AG08395 (cell line): ENCODE data around the gene CDO1.

Source experiments
- DNase-seq: peaks from one replicate; pipeline ENCODE4 v3.0.0; 2012; ENCODE audit warnings: mixed read lengths, low spot score

Gene CDO1

GRCh38 chr5:115785381-115786065, 30.9 kb downstream of the CDO1 start:
- DNase-seq: no peak

- no peak for DNase-seq
Observed at GRCh38 chr5:115778417-115778816, 38.0 kb downstream of the CDO1 start.

GRCh38 chr5:115776989-115777388, 39.5 kb downstream of the CDO1 start:
- DNase-seq: no peak

DNA sequence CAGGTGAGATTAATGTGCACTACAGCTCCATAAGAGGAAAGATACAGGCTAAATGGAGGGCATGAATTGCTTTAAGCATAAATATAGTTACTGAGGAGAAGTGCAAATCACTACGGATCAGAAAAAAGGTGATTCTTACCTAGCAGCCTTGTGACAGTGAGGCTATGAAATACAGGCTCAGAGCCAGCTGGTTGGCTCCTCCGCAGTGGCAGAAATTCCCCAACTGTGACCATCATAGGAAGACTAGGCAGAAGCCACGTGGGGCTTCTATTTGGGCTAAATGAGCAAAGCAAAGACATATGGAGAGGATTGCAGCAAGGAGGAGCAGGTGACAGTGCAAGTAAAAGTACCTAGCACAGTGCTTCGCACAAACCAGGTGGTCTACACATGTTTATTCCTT, 40.5 kb downstream of the CDO1 start:
- no peak for DNase-seq

DNA sequence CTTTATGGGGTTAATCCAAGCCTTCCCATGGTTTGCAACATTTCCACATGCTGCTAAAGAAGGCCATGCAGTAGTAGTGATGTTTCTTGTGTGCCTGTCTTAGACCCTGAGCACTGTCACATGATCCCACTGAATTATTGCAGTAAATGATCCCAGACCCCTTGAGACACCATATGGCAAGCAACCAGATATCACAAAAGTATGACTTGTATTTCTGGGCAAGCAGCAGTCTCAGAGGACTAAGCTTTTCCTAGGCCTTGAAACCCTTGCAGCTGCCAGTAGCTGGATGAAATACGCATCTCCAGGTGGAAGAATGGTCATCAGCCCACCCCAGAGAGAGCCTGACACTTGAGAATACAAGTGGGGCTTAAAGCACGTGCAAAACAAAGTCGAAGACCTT, 41.8 kb downstream of the CDO1 start:
- DNase-seq: no peak

- DNase-seq: no peak
Observed at GRCh38 chr5:115772731-115773475, 43.6 kb downstream of the CDO1 start.

DNA sequence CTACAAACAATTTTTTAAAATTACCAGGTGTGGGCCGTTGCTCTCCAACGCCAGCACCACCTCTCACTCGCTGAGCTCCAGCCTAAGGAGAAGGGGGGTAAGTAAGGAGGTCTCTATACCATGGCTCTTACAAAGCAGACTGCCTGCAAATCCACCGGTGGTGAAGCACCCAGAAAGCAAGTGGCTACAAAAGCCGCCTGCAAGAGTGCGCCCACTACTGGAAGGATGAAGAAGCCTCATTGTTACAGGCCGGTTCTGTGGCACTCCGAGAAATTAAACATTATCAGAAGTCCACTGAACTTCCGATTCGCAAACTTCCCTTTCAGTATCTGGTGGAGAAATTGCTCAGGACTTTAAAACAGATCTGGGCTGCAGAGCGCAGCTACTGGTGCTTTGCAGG, 46.0 kb downstream of the CDO1 start:
- no peak for DNase-seq

- DNase-seq: no peak
Observed at GRCh38 chr5:115767424-115767823, 49.0 kb downstream of the CDO1 start.

DNA sequence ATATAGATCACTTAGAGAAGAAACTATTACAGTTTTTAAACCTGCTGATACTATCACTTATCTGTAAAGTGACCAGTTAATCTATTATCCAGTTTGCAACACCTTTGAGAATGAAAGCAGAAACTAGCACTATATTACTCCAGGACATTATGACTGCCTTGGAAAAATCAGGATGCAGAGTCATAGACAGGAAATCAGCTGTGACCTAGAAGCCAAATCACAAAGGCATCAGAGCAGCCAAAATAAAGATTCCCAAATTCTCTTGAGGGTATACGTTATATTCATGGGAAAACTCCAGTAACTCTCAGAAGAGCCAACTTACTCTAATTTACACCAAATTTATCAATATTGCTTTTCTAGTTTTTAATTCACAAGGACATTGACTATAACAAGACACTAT, 49.9 kb downstream of the CDO1 start:
- DNase-seq: no peak

DNA sequence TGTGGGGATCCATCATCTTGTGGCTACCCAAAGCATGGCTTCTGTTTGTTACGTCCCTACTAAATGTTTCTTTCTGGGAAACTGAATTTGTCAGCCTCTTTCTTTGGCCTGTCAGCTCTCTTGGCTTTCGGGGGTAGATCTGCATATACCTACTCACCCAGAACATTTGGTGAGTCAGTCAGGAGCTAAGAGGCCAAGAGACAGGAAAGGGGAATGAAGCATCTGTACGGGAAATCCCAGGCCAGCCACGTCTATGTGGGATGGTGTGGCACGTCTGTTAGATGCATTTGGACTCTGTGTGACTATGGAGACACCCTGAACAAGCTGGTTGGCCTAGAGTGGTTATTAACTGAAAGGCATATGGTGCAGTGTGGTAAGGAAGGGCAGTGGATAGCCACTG, 58.1 kb downstream of the CDO1 start:
- DNase-seq: no peak

DNA sequence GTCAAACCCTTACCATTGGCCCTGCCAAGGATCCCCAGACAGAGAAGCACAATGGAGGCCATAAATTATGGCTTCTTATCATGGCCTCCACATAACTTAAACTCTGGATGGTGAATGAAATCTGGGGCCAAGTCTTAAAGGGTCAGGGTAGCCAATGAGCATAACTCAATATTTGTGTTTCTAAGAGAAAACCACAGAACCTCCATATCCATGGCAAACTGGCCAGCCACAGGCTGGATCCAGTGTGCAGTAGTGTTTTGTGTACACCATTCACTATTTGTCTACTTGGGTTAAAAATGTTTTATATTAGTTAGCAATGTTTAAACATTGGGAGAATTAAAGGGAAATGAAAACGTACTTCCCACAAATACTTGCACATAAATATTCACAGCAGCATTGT, 60.8 kb downstream of the CDO1 start:
- DNase-seq: no peak
